Stomach (tissue), 9 donors: ENCODE data around the gene CEACAM7. TPM values are rescaled to one million over a fixed set of nuclear protein-coding genes. Genes with fewer than 3 reads are reported as not detected.

Experiments
- DNase-seq, 2 donors: peaks; one replicate each; pipeline versions ENCODE4 v3.0.0 to v3.0.0-alpha.2; 2013 to 2019
- H3K27ac ChIP-seq, 5 donors: fragments of 200-600 bp in 4 of 5; sonication (generic) in 4 of 5; one replicate each; pipeline ENCODE4 v1.5.1; 2013 to 2019; ENCODE audit warnings: mild to moderate bottlenecking in 1 of 5, moderate library complexity in 1 of 5
- H3K27me3 ChIP-seq, 3 donors: fragments of 200-600 bp; sonication (generic); one replicate each; pipeline ENCODE4 v1.5.1; 2017 to 2019; ENCODE audit warnings: mixed run types in 1 of 3
- H3K36me3 ChIP-seq, 4 donors: fragments of 200-600 bp; sonication (generic); 1 replicate in 3 of 4; 2 replicates in 1 of 4; pipeline ENCODE4 v1.5.1; 2016 to 2019
- H3K4me1 ChIP-seq, 4 donors: fragments of 200-600 bp; sonication (generic); one replicate each; pipeline ENCODE4 v1.5.1; 2016 to 2019
- H3K4me3 ChIP-seq, 4 donors: fragments of 200-600 bp; sonication (generic) in 3 of 4; one replicate each; pipeline ENCODE4 v1.5.1; 2016 to 2019; ENCODE audit warnings: mild to moderate bottlenecking in 1 of 4
- H3K9me3 ChIP-seq, 4 donors: fragments of 200-600 bp; sonication (generic); one replicate each; pipeline ENCODE4 v1.5.1; 2016 to 2019
- CTCF ChIP-seq, 7 experiments: fragments of 450-650 bp in 4 of 7; fragments of 200-600 bp in 3 of 7; sonication (generic) in 3 of 7; IDR thresholded peaks; one replicate each; pipeline ENCODE4 v1.5.1; 2016 to 2019; ENCODE audit warnings: antibody characterized with exemption in 7 of 7, control low read depth in 2 of 7, mild to moderate bottlenecking in 1 of 7
- EP300 ChIP-seq: sonication (generic); formaldehyde crosslinking; IDR thresholded peaks from one replicate; pipeline ENCODE4 v1.6.1; 2017; ENCODE audit warnings: antibody characterized with exemption
- POLR2A ChIP-seq, 4 donors: fragments of 450-650 bp; IDR thresholded peaks; one replicate each; pipeline ENCODE4 v1.6.1; 2016; ENCODE audit warnings: antibody characterized with exemption in 4 of 4, control low read depth in 2 of 4, mild to moderate bottlenecking in 1 of 4, moderate library complexity in 1 of 4
- POLR2AphosphoS5 ChIP-seq, 3 donors: sonication (generic); formaldehyde crosslinking; IDR thresholded peaks; one replicate each; pipeline ENCODE4 v1.6.1; 2016; ENCODE audit warnings: antibody characterized with exemption in 3 of 3
- WGBS, 5 donors: extraction: QIAGEN DNeasy Blood & Tissue Kit in 3 of 5; methylation state at CpG; one replicate each; pipeline versions ENCODE4 v1.1.5 to v1.1.7; 2013 to 2018; 5-methylcytosine and 5-hydroxymethylcytosine counted together
- intact Hi-C: fragments of 100-400 bp; cut with DNase I; formaldehyde crosslinking; loops from one replicate; pipeline ENCODE4 v1.15.1; 2023; ENCODE audit warnings: low total_unique reads
- polyA plus RNA-seq, 3 donors: library from polyadenylated mRNA; stranded (reverse); fragments of 200-250 nt; gene quantifications; one replicate each; pipeline ENCODE4 v1.2.3, GENCODE V29; 2013
- total RNA-seq, 5 donors: library from RNA; depleted of rRNA; stranded (reverse); fragments of >200 nt; gene quantifications; one replicate each; pipeline versions ENCODE4 v1.1.0 to v1.2.3, GENCODE V29; 2014 to 2016
- donor health status: healthy with polysubstance abuse.
- donor health status: Bipolar disorder and iron deficiency.
- donor health status: healthy.

CEACAM7 gene
- total and polyA plus RNA-seq, 8 donors, result 1.3 to 6.2 TPM; not detected in 6

- Histone ChIP-seq H3K4me3 (no peak overlapping the region), H3K36me3 (no peaks in the 10 kb centered on the region), H3K9me3 (peaks cover 1 to 12% (median 8%) of the 10 kb centered on the region in 4 donors), H3K27ac (no peak overlapping the region), H3K27me3 (peaks cover 0 to 62% (median 10%) of the 10 kb centered on the region in 3 donors), H3K4me1 (no peaks in the 10 kb centered on the region)
- peak in 1 of 2 donors; percentile 9 for DNase-seq
- WGBS, 5 donors, result 63 to 72% (median 69%) methylated on average over 5 of the region's 5 CpGs
- TF ChIP-seq POLR2AphosphoS5 (IDR thresholded peaks at IDR 0.05), result no peak
- TF ChIP-seq EP300, result no peak
- no peak for TF ChIP-seq CTCF (IDR thresholded peaks at IDR 0.05)
- no peak for TF ChIP-seq POLR2A (IDR thresholded peaks at IDR 0.05)
- intact Hi-C loops, result no loop called here
Observed at GRCh38 chr19:41671486-41671885, 16.6 kb downstream of the CEACAM7 start.

GRCh38 chr19:41670755-41671154 lies 17.3 kb downstream of the CEACAM7 start:
- intact Hi-C loops, result no loop called here
- no peak overlapping the region for H3K27ac ChIP-seq
- no peaks in the 10 kb centered on the region for H3K36me3 ChIP-seq
- H3K27me3 ChIP-seq, result peaks cover 0 to 55% (median 10%) of the 10 kb centered on the region in 3 donors
- H3K9me3 ChIP-seq, result peaks cover 9 to 19% (median 15%) of the 10 kb centered on the region in 4 donors
- H3K4me3 ChIP-seq, result no peak overlapping the region
- no peaks in the 10 kb centered on the region for H3K4me1 ChIP-seq
- no peak for TF ChIP-seq POLR2A (IDR thresholded peaks at IDR 0.05)
- no peak for TF ChIP-seq CTCF (IDR thresholded peaks at IDR 0.05)
- no peak for TF ChIP-seq POLR2AphosphoS5 (IDR thresholded peaks at IDR 0.05)
- TF ChIP-seq EP300, result no peak
- no peak for DNase-seq

- 65 to 91% (median 78%) methylated on average over 1 of the region's 1 CpG for WGBS, 5 donors
- DNase-seq, result no peak
- TF ChIP-seq EP300 (no peak), POLR2A (IDR thresholded peaks at IDR 0.05) (no peak), POLR2AphosphoS5 (IDR thresholded peaks at IDR 0.05) (no peak), CTCF (IDR thresholded peaks at IDR 0.05) (no peak)
- Histone ChIP-seq H3K36me3 (no peaks in the 10 kb centered on the region), H3K4me3 (no peak overlapping the region), H3K27me3 (peaks cover 0 to 43% (median 10%) of the 10 kb centered on the region in 3 donors), H3K4me1 (no peaks in the 10 kb centered on the region), H3K27ac (no peak overlapping the region), H3K9me3 (peaks cover 12 to 43% (median 36%) of the 10 kb centered on the region in 4 donors)
- intact Hi-C loops, result no loop called here
Observed at GRCh38 chr19:41668315-41668714, 19.8 kb downstream of the CEACAM7 start.

- intact Hi-C loops, result no loop called here
Observed at GRCh38 chr19:41666075-41666474, 22.0 kb downstream of the CEACAM7 start.

More at GRCh38 chr19:41666075-41666474, 22.0 kb downstream of the CEACAM7 start:
- no peaks in the 10 kb centered on the region for H3K36me3 ChIP-seq
- no peaks in the 10 kb centered on the region for H3K4me1 ChIP-seq
- no peak overlapping the region for H3K27ac ChIP-seq
- peaks cover 12 to 45% (median 36%) of the 10 kb centered on the region in 4 donors for H3K9me3 ChIP-seq
- no peak overlapping the region for H3K4me3 ChIP-seq
- DNase-seq, result no peak
- peaks cover 0 to 31% (median 10%) of the 10 kb centered on the region in 3 donors for H3K27me3 ChIP-seq
- TF ChIP-seq POLR2A (IDR thresholded peaks at IDR 0.05) (no peak), EP300 (no peak), CTCF (IDR thresholded peaks at IDR 0.05) (no peak), POLR2AphosphoS5 (IDR thresholded peaks at IDR 0.05) (no peak)
- 64 to 75% (median 65%) methylated on average over 2 of the region's 2 CpGs for WGBS, 5 donors
